Cardiac fibroblast (primary cell): ENCODE measurements around the gene BICD1.

Experiments
- DNase-seq, 2 donors: peaks; one replicate each; pipeline versions ENCODE4 v3.0.0 to v3.0.0-alpha.2; 2010; ENCODE audit warnings: low read depth in 2 of 2
- H3K4me3 ChIP-seq, 2 donors: replicated peaks in 1 of 2; 1 replicate in 1 of 2; 2 replicates in 1 of 2; pipeline ENCODE4 v1.5.1; 2011; ENCODE audit warnings: low read depth in 2 of 2, low read length in 2 of 2, mild to moderate bottlenecking in 2 of 2, moderate library complexity in 1 of 2
- TF ChIP-seq, protein P1 (sequence below): IDR thresholded peaks from one replicate; pipeline ENCODE4 v1.5.1; 2011; ENCODE audit warnings: low read depth, mild to moderate bottlenecking, low read length, inconsistent platforms

Gene BICD1

DNA sequence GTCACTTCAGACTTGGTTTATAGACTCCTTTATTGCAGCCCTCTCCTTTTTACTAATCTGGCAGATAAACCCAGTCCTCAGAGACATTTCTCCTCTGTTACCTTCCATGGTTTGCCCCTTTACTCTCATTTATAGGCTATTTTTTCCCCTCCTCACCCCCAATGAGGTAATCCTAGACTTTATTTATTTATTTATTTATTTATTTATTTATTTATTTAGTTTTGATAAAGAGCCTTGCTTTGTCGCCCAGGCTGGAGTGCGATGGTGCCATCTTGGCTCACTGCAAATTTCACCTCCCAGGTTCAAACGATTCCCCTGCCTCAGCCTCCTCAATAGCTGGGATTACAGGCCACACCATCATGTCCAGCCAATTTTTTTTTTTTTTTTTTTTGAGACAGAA lies 301.1 kb downstream of the BICD1 start:
- H3K4me3 ChIP-seq, result no peak overlapping the region
- TF ChIP-seq, protein P1, sequence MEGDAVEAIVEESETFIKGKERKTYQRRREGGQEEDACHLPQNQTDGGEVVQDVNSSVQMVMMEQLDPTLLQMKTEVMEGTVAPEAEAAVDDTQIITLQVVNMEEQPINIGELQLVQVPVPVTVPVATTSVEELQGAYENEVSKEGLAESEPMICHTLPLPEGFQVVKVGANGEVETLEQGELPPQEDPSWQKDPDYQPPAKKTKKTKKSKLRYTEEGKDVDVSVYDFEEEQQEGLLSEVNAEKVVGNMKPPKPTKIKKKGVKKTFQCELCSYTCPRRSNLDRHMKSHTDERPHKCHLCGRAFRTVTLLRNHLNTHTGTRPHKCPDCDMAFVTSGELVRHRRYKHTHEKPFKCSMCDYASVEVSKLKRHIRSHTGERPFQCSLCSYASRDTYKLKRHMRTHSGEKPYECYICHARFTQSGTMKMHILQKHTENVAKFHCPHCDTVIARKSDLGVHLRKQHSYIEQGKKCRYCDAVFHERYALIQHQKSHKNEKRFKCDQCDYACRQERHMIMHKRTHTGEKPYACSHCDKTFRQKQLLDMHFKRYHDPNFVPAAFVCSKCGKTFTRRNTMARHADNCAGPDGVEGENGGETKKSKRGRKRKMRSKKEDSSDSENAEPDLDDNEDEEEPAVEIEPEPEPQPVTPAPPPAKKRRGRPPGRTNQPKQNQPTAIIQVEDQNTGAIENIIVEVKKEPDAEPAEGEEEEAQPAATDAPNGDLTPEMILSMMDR, result no peak
- DNase-seq, result no peak

DNA sequence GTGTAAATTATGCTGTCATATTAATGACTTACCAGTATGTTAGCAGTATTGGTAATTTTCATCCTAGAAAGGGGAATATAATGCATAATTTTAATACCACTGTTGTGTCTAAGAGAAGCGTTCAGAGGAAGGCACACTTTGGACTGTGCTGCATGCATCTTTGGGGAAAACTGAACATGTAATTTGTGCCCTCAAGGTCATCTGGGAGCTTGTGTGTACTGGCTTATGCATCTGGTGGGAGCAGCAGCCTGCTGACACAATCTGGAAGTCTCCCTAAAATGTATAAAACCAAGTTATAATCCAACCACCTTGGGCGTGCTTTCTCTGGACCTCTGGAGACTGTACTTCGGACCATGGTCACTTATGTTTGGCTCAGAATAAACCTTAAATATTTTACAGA lies 306.8 kb downstream of the BICD1 start:
- TF ChIP-seq, protein P1, result no peak
- no peak for DNase-seq
- H3K4me3 ChIP-seq, result no peak overlapping the region

DNA sequence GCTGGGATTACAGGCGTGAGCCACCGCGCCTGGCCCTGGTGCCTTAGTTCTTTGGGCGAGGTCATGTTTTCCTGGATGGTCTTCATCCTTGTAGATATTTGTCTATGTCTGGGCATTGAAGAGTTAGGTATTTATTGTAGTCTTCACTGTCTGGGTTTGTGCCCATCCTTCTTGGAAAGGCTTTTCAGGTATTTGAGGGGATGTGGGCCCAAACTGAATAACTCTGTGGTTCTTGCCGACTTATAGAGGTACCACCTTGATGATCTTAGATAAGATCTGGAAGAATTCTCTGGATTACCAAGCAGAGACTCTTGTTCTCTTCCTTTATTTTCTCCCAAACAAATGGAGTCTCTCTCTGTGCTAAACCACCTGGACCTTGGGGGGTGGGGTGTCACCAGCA lies 311.6 kb downstream of the BICD1 start:
- no peak for DNase-seq
- H3K4me3 ChIP-seq, result no peak overlapping the region
- TF ChIP-seq, protein P1, result no peak

DNA sequence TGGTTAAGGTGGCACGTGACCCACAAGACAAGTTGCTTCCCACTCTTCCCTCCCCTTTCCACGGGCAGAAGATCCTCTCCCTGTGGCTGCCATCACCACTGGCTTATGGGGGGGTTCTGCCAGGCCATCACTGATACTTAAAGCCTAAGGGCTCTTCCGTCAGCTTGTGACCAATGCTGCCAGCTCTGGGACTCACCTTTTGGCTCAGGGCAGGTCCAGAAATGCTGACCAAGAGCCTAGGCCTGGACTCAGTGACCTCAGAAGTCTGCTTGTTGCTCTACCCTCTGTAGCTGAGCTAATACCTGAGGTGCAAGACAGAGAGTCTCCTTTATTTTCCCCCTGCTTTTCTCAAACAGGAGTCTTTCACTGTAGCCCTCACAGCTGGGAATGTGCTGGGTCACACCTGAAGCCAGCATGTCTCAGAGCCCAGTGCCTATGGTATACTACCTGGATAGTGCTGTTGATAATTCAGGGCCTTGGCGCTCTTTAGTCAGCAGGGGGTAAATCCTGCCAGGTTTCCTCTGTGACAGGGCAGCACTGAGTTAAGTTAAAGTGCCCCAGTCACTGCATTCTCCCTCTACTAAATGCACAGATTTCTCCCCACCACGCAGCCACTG lies 312.4 kb downstream of the BICD1 start:
- H3K4me3 ChIP-seq, result no peak overlapping the region

DNA sequence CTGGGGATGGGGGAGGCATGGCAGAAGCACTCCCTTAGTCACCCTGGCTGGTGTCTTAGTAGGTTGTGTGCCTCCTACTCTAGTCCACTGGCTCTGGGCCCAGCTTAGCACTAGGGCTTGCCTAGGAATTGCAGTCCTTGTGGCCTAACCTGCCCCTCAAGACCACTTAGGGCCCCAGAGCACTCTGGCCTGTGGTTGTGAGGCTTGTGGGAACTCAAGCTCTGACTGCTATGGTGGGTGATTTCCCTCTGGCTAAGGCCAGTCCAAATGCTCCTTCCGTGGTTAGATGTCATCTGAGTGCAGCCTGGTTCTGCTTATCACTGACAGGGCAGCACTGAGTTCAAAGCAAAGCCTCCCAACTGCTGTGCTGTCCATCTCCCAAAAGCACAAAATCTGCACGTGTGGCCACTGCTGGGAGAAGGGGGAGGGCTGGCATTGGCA lies 312.9 kb downstream of the BICD1 start:
- DNase-seq, result peak; percentile 52 to 68
- no peak overlapping the region for H3K4me3 ChIP-seq
- TF ChIP-seq, protein P1, result no peak

More for the DNA sequence above, 312.4 kb downstream of the BICD1 start:
- DNase-seq, result no peak
- TF ChIP-seq, protein P1, result no peak

DNA sequence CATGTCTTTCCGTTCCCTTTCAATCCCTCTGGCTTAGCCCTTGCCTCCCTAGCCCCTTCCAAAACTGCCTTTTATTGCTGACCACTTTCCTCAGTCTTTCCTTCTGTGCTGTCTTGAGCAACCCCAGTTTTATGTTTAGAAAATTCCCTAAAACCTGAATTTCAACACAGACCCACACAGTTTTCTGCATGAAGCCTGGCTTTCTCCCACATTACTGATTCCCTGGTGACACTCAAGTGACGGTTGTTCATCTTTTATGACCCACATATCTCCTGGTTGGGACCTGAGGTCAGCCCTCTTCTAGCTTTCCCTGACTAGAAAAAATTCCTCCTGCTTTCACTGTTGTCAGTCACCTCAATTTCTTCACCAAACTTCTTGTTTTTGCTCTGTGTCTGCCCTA lies 313.7 kb downstream of the BICD1 start:
- TF ChIP-seq, protein P1, result no peak
- no peak for DNase-seq

DNA sequence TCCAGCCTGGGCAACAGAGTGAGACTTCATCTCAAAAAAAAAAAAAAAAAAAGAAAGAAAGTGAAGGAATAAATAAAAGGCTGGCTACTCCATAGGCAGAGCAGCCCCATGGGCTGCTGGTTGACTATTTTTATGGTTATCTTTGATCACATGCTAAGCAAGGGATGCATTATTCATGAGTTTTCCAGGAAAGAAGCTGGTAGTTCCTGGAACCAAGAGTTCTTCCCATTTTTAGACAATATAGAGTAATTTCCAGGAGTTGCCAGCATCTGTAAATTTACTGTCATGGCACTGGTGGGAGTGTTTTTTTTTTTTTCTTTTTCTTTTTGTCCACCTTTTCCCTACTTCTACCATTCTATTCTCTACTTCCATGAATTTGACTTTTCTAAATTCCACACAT lies 316.9 kb downstream of the BICD1 start:
- no peak for DNase-seq
- TF ChIP-seq, protein P1, result no peak
- H3K4me3 ChIP-seq, result no peak overlapping the region

More for the DNA sequence above, 313.7 kb downstream of the BICD1 start:
- no peak overlapping the region for H3K4me3 ChIP-seq
